ENCODE data around the gene TEX26. TPM values are rescaled to one million over a fixed set of nuclear protein-coding genes. Genes with fewer than 3 reads are reported as not detected.

Gene TEX26
- total and polyA plus RNA-seq, 10 of the 15 experiments (the other 5 are each of a cell fraction or from before 2014, with no cell fraction given), result not detected

- TF ChIP-seq, protein P1, sequence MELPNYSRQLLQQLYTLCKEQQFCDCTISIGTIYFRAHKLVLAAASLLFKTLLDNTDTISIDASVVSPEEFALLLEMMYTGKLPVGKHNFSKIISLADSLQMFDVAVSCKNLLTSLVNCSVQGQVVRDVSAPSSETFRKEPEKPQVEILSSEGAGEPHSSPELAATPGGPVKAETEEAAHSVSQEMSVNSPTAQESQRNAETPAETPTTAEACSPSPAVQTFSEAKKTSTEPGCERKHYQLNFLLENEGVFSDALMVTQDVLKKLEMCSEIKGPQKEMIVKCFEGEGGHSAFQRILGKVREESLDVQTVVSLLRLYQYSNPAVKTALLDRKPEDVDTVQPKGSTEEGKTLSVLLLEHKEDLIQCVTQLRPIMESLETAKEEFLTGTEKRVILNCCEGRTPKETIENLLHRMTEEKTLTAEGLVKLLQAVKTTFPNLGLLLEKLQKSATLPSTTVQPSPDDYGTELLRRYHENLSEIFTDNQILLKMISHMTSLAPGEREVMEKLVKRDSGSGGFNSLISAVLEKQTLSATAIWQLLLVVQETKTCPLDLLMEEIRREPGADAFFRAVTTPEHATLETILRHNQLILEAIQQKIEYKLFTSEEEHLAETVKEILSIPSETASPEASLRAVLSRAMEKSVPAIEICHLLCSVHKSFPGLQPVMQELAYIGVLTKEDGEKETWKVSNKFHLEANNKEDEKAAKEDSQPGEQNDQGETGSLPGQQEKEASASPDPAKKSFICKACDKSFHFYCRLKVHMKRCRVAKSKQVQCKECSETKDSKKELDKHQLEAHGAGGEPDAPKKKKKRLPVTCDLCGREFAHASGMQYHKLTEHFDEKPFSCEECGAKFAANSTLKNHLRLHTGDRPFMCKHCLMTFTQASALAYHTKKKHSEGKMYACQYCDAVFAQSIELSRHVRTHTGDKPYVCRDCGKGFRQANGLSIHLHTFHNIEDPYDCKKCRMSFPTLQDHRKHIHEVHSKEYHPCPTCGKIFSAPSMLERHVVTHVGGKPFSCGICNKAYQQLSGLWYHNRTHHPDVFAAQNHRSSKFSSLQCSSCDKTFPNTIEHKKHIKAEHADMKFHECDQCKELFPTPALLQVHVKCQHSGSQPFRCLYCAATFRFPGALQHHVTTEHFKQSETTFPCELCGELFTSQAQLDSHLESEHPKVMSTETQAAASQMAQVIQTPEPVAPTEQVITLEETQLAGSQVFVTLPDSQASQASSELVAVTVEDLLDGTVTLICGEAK (IDR thresholded peaks at IDR 0.05; ENCODE audit: borderline replicate concordance), result no peak
- no peak for TF ChIP-seq MLLT1 (IDR thresholded peaks at IDR 0.05)
- TF ChIP-seq EGR1 (IDR thresholded peaks at IDR 0.05; ENCODE audit: borderline replicate concordance in 1 of 2, low read depth in 2 of 2, low read length in 2 of 2), result no peak
- no peak for TF ChIP-seq JUND (IDR thresholded peaks at IDR 0.05; ENCODE audit: low read depth, low read length)
- TF ChIP-seq, protein P2, sequence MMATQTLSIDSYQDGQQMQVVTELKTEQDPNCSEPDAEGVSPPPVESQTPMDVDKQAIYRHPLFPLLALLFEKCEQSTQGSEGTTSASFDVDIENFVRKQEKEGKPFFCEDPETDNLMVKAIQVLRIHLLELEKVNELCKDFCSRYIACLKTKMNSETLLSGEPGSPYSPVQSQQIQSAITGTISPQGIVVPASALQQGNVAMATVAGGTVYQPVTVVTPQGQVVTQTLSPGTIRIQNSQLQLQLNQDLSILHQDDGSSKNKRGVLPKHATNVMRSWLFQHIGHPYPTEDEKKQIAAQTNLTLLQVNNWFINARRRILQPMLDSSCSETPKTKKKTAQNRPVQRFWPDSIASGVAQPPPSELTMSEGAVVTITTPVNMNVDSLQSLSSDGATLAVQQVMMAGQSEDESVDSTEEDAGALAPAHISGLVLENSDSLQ (IDR thresholded peaks at IDR 0.05), result no peak
Measured at GRCh38 chr13:30959678-30960077, 27.2 kb downstream of the TEX26 start (continued).

GRCh38 chr13:30963791-30964190 lies 31.3 kb downstream of the TEX26 start:
- no peaks in the 10 kb centered on the region for H4K20me1 ChIP-seq (ENCODE audit: control insufficient read depth, insufficient read depth)
- H3K79me2 ChIP-seq (ENCODE audit: control insufficient read depth, insufficient read depth, low read length), result no peaks in the 10 kb centered on the region
- ChIA-PET POLR2A (no interaction called here), CTCF (interaction anchor here (1.4 to 2.0 kb wide), 2 partner anchors 10 to 81 kb away, joined by 3 to 10 read pairs; no protein-coding TSS in a partner anchor), RAD21 (ENCODE audit: unreplicated experiment) (no interaction called here), SMC1A (ENCODE audit: uncharacterized antibody, unreplicated experiment) (no interaction called here)
- H3K27ac ChIP-seq (ENCODE audit: control insufficient read depth, insufficient read depth), result no peak overlapping the region
- DNase-seq (ENCODE audit: low read depth, low spot score) (no peak), FAIRE-seq (no peak), ATAC-seq (no peak)
- no peaks in the 10 kb centered on the region for H3K36me3 ChIP-seq (ENCODE audit: control insufficient read depth in 2 of 2, insufficient read depth in 2 of 2, low read length in 1 of 2)
- no peak overlapping the region for H3K9ac ChIP-seq (ENCODE audit: control insufficient read depth, insufficient read depth, low read length)
- H3K4me1 ChIP-seq (ENCODE audit: control insufficient read depth, insufficient read depth, low read length), result no peaks in the 10 kb centered on the region
- H2AFZ ChIP-seq (ENCODE audit: control insufficient read depth, low read depth, low read length), result no peak overlapping the region
- 31% methylated on average over 5 of the region's 5 CpGs for WGBS (ENCODE audit: insufficient coverage, insufficient replicate concordance, low lambda C conversion rate, missing lambda C conversion rate)
- no TSS peak for BruUV-seq (replicated peaks)
- H3K9me3 ChIP-seq (replicated peaks; ENCODE audit: control insufficient read depth, insufficient read depth, low read length), result no peaks in the 10 kb centered on the region
- no peaks in the 10 kb centered on the region for H3K27me3 ChIP-seq (replicated peaks in 1 of 2; ENCODE audit: control insufficient read depth in 2 of 2, insufficient read depth in 2 of 2, low read length in 1 of 2)
- in situ Hi-C loops (cut with MboI), result no loop called here
- H3K4me3 ChIP-seq, result no peak overlapping the region
- no peak overlapping the region for H3K4me2 ChIP-seq (ENCODE audit: control insufficient read depth, insufficient read depth)
- intact Hi-C loops (cut with micrococcal nuclease; ENCODE audit: unreplicated experiment), result no loop called here
- TF ChIP-seq TCF12 (IDR thresholded peaks at IDR 0.05; ENCODE audit: low read depth, low read length), result no peak
- no peak for TF ChIP-seq FOS (IDR thresholded peaks at IDR 0.05; ENCODE audit: borderline replicate concordance, extremely low read depth, insufficient read length)
- no peak for TF ChIP-seq KLF5 (IDR thresholded peaks at IDR 0.05; ENCODE audit: partially characterized antibody)
- TF ChIP-seq JUND (IDR thresholded peaks at IDR 0.05; ENCODE audit: low read depth, low read length), result no peak
- TF ChIP-seq ZNF24 (IDR thresholded peaks at IDR 0.05), result no peak
- no peak for TF ChIP-seq MLLT1 (IDR thresholded peaks at IDR 0.05)
- TF ChIP-seq ZBTB4 (CRISPR knock-in tag; IDR thresholded peaks at IDR 0.05), result no peak

All from GM12878 (cell line).